ENCODE data around the gene LRRC27.

GRCh38 chr10:132313865-132314264 is 18.1 kb upstream of the LRRC27 start:
- TF ChIP-seq CTCF (conservative IDR thresholded peaks at IDR 0.05; ENCODE audit: low read depth, low read length) (no peak), POLR2A (IDR thresholded peaks at IDR 0.05; ENCODE audit: low read depth, low read length) (no peak), CHD1 (IDR thresholded peaks at IDR 0.05; ENCODE audit: low read depth, low read length) (no peak), RCOR1 (IDR thresholded peaks at IDR 0.05; ENCODE audit: insufficient replicate concordance, low read length) (no peak), RAD21 (IDR thresholded peaks at IDR 0.05; ENCODE audit: low read length) (no peak), CEBPB (IDR thresholded peaks at IDR 0.05; ENCODE audit: low read depth, low read length) (no peak), ELK1 (IDR thresholded peaks at IDR 0.05; ENCODE audit: borderline replicate concordance, low read depth, low read length) (no peak), USF2 (IDR thresholded peaks at IDR 0.05; ENCODE audit: low read depth, low read length) (no peak)
